ENCODE measurements around the gene PHLDB3. TPM values are rescaled to one million over a fixed set of nuclear protein-coding genes. Genes with fewer than 3 reads are reported as not detected.
"Not testable (repeated sequence)": the region's sequence is repeated elsewhere in the genome, so short reads cannot be mapped to it uniquely, and the experiment has no call there.

The PHLDB3 gene
- total RNA-seq, 1 donor from 2014 or later: 13.4 TPM

GRCh38 chr19:43524922-43525835, 20.6 kb upstream of the PHLDB3 start:
- no peaks in the 10 kb centered on the region for H3K36me3 Mint-ChIP-seq (ENCODE audit: low read depth, unreplicated experiment)
- peak overlapping the region; percentile 99 for H3K4me2 ChIP-seq (ENCODE audit: low read length)
- no peak overlapping the region for H3K27ac Mint-ChIP-seq (ENCODE audit: unreplicated experiment)
- H3K4me3 Mint-ChIP-seq (ENCODE audit: unreplicated experiment): peak overlapping the region; percentile 94
- peak overlapping the region; percentile 23 for H2AFZ ChIP-seq (ENCODE audit: low read depth, low read length)
- FAIRE-seq: no peak
- peaks cover 20% of the 10 kb centered on the region for H3K4me1 Mint-ChIP-seq (ENCODE audit: low read depth, unreplicated experiment)
- peaks cover 35% of the 10 kb centered on the region for H3K79me2 ChIP-seq (ENCODE audit: insufficient read depth, low read length)
- peak; percentile 27 for DNase-seq (ENCODE audit: low read depth)
- H3K27ac ChIP-seq (ENCODE audit: low read depth, low read length): no peak overlapping the region
- H3K9me3 ChIP-seq (ENCODE audit: insufficient read depth, low read depth, low read length): no peaks in the 10 kb centered on the region
- H3K27me3 ChIP-seq (ENCODE audit: insufficient read depth, low read length): no peaks in the 10 kb centered on the region
- no peaks in the 10 kb centered on the region for H3K27me3 Mint-ChIP-seq (ENCODE audit: low read depth, unreplicated experiment)
- H4K20me1 ChIP-seq (ENCODE audit: insufficient read depth, low read length): peaks cover 17% of the 10 kb centered on the region
- H3K4me3 ChIP-seq (ENCODE audit: insufficient read depth, low read depth, low read length): peak overlapping the region; percentile 83
- no peaks in the 10 kb centered on the region for H3K36me3 ChIP-seq (ENCODE audit: insufficient read depth, low read length)
- H3K4me1 ChIP-seq (ENCODE audit: insufficient read depth, low read length): peaks cover 16% of the 10 kb centered on the region
- peak overlapping the region; percentile 89 for H3K9ac ChIP-seq (ENCODE audit: low read length)
- no peak for TF ChIP-seq CTCF (IDR thresholded peaks at IDR 0.05; ENCODE audit: insufficient read depth, low read depth, low read length)
- no peak for TF ChIP-seq EZH2 (IDR thresholded peaks at IDR 0.05; ENCODE audit: insufficient read depth, low read length)
- no peaks in the 10 kb centered on the region for H3K9me3 Mint-ChIP-seq (ENCODE audit: unreplicated experiment)

- peaks cover 18% of the 10 kb centered on the region for H3K4me1 Mint-ChIP-seq (ENCODE audit: low read depth, unreplicated experiment)
- H3K9me3 Mint-ChIP-seq (ENCODE audit: unreplicated experiment); H3K27me3 ChIP-seq (ENCODE audit: insufficient read depth, low read length); H3K36me3 ChIP-seq (ENCODE audit: insufficient read depth, low read length); H3K36me3 Mint-ChIP-seq (ENCODE audit: low read depth, unreplicated experiment); H3K27me3 Mint-ChIP-seq (ENCODE audit: low read depth, unreplicated experiment); H3K4me3 ChIP-seq (ENCODE audit: insufficient read depth, low read depth, low read length); H3K27ac Mint-ChIP-seq (ENCODE audit: unreplicated experiment); FAIRE-seq; DNase-seq (ENCODE audit: low read depth); H3K9me3 ChIP-seq (ENCODE audit: insufficient read depth, low read depth, low read length); H3K9ac ChIP-seq (ENCODE audit: low read length); H3K4me3 Mint-ChIP-seq (ENCODE audit: unreplicated experiment); H2AFZ ChIP-seq (ENCODE audit: low read depth, low read length); H3K27ac ChIP-seq (ENCODE audit: low read depth, low read length): not testable (repeated sequence)
- Histone ChIP-seq H3K4me1 (ENCODE audit: insufficient read depth, low read length) (peaks cover 19% of the 10 kb centered on the region), H3K79me2 (ENCODE audit: insufficient read depth, low read length) (peaks cover 35% of the 10 kb centered on the region), H3K4me2 (ENCODE audit: low read length) (peak overlapping the region; percentile 33), H4K20me1 (ENCODE audit: insufficient read depth, low read length) (peaks cover 17% of the 10 kb centered on the region)
These were observed 19.1 kb upstream of the PHLDB3 start for GRCh38 chr19:43523696-43524095.

GRCh38 chr19:43522929-43523328, 18.4 kb upstream of the PHLDB3 start:
- Histone ChIP-seq H3K9ac (ENCODE audit: low read length) (no peak overlapping the region), H3K79me2 (ENCODE audit: insufficient read depth, low read length) (peaks cover 35% of the 10 kb centered on the region), H3K4me3 (ENCODE audit: insufficient read depth, low read depth, low read length) (no peak overlapping the region), H3K27me3 (ENCODE audit: insufficient read depth, low read length) (no peaks in the 10 kb centered on the region), H3K36me3 (ENCODE audit: insufficient read depth, low read length) (no peaks in the 10 kb centered on the region), H3K4me2 (ENCODE audit: low read length) (no peak overlapping the region), H2AFZ (ENCODE audit: low read depth, low read length) (no peak overlapping the region), H3K27ac (ENCODE audit: low read depth, low read length) (no peak overlapping the region), H4K20me1 (ENCODE audit: insufficient read depth, low read length) (peaks cover 17% of the 10 kb centered on the region), H3K9me3 (ENCODE audit: insufficient read depth, low read depth, low read length) (no peaks in the 10 kb centered on the region), H3K4me1 (ENCODE audit: insufficient read depth, low read length) (peaks cover 19% of the 10 kb centered on the region)
- Mint-ChIP-seq H3K27ac (ENCODE audit: unreplicated experiment) (no peak overlapping the region), H3K36me3 (ENCODE audit: low read depth, unreplicated experiment) (peaks cover 1% of the 10 kb centered on the region), H3K27me3 (ENCODE audit: low read depth, unreplicated experiment) (no peaks in the 10 kb centered on the region), H3K4me3 (ENCODE audit: unreplicated experiment) (no peak overlapping the region), H3K9me3 (ENCODE audit: unreplicated experiment) (no peaks in the 10 kb centered on the region), H3K4me1 (ENCODE audit: low read depth, unreplicated experiment) (peaks cover 21% of the 10 kb centered on the region)
- FAIRE-seq (no peak), DNase-seq (ENCODE audit: low read depth) (no peak)
- no peak for TF ChIP-seq EZH2 (IDR thresholded peaks at IDR 0.05; ENCODE audit: insufficient read depth, low read length)
- TF ChIP-seq CTCF (IDR thresholded peaks at IDR 0.05; ENCODE audit: insufficient read depth, low read depth, low read length): no peak

Measured in astrocyte (in vitro differentiated cells and primary cell).